H9 (cell line): ENCODE results near the gene CAB39L. TPM values are rescaled to one million over a fixed set of nuclear protein-coding genes. Genes with fewer than 3 reads are reported as not detected.

Experiments used
- DNase-seq: peaks from one replicate; pipeline ENCODE4 v3.0.0-alpha.2; 2017
- H2AFZ ChIP-seq: one replicate; pipeline ENCODE4 v1.6.1; 2013; ENCODE audit warnings: mild to moderate bottlenecking, low read length, control low read depth, moderate library complexity
- H2AK5ac ChIP-seq: 2 replicates; pipeline ENCODE4 v1.6.1; 2013; ENCODE audit warnings: low read length, control low read depth, mixed read lengths; ENCODE audit not compliant: insufficient read length
- H2BK120ac ChIP-seq: one replicate; pipeline ENCODE4 v1.6.1; 2013; ENCODE audit warnings: low read depth, mild to moderate bottlenecking, low read length, control low read depth, inconsistent platforms; ENCODE audit not compliant: poor library complexity, severe bottlenecking
- H2BK12ac ChIP-seq: 2 replicates; pipeline ENCODE4 v1.6.1; 2013; ENCODE audit warnings: low read length, control low read depth, mixed read lengths, low read depth; ENCODE audit not compliant: insufficient read length
- H2BK15ac ChIP-seq: 2 replicates; pipeline ENCODE4 v1.6.1; 2013; ENCODE audit warnings: low read depth, low read length, control low read depth
- H2BK20ac ChIP-seq: one replicate; pipeline ENCODE4 v1.6.1; 2013; ENCODE audit warnings: low read depth, mild to moderate bottlenecking, low read length, control low read depth, inconsistent platforms; ENCODE audit not compliant: poor library complexity, severe bottlenecking
- H2BK5ac ChIP-seq: 2 replicates; pipeline ENCODE4 v1.6.1; 2013; ENCODE audit warnings: low read length, control low read depth, mixed read lengths; ENCODE audit not compliant: insufficient read length
- H3K14ac ChIP-seq: 2 replicates; pipeline ENCODE4 v1.6.1; 2013; ENCODE audit warnings: low read length, control low read depth; ENCODE audit not compliant: insufficient read depth
- H3K18ac ChIP-seq: 2 replicates; pipeline ENCODE4 v1.6.1; 2013; ENCODE audit warnings: low read depth, mild to moderate bottlenecking, mixed read lengths, low read length, control low read depth; ENCODE audit not compliant: insufficient read length
- H3K23ac ChIP-seq: 2 replicates; pipeline ENCODE4 v1.6.1; 2013; ENCODE audit warnings: low read length, control low read depth, mixed read lengths, low read depth; ENCODE audit not compliant: insufficient read length
- H3K23me2 ChIP-seq: 2 replicates; pipeline ENCODE4 v1.6.1; 2013; ENCODE audit warnings: low read depth, mild to moderate bottlenecking, mixed read lengths, low read length, control low read depth; ENCODE audit not compliant: insufficient read length, poor library complexity, severe bottlenecking
- H3K27ac ChIP-seq: 2 replicates; pipeline ENCODE4 v1.5.1; 2013; ENCODE audit warnings: low read length, control low read depth, mixed read lengths, low read depth; ENCODE audit not compliant: insufficient read length
- H3K27me3 ChIP-seq: 2 replicates; pipeline ENCODE4 v1.6.1; 2013; ENCODE audit warnings: low read length, control low read depth, inconsistent platforms; ENCODE audit not compliant: insufficient read depth
- H3K4ac ChIP-seq: 2 replicates; pipeline ENCODE4 v1.6.1; 2013; ENCODE audit warnings: low read depth, mild to moderate bottlenecking, control low read depth, inconsistent platforms, low read length, moderate library complexity
- H3K4me1 ChIP-seq: 2 replicates; pipeline ENCODE4 v1.6.1; 2013; ENCODE audit warnings: low read length, control low read depth, inconsistent platforms; ENCODE audit not compliant: insufficient read depth
- H3K4me2 ChIP-seq: 2 replicates; pipeline ENCODE4 v1.6.1; 2013; ENCODE audit warnings: low read length, control low read depth, mixed read lengths; ENCODE audit not compliant: insufficient read length, insufficient read depth
- H3K56ac ChIP-seq: 2 replicates; pipeline ENCODE4 v1.6.1; 2013; ENCODE audit warnings: low read depth, mild to moderate bottlenecking, mixed read lengths, low read length, control low read depth; ENCODE audit not compliant: insufficient read length
- H3K79me1 ChIP-seq: 2 replicates; pipeline ENCODE4 v1.6.1; 2013; ENCODE audit warnings: low read depth, mild to moderate bottlenecking, moderate library complexity, low read length, control low read depth, inconsistent platforms; ENCODE audit not compliant: insufficient read depth, poor library complexity, severe bottlenecking
- H3K79me2 ChIP-seq: 2 replicates; pipeline ENCODE4 v1.6.1; 2013; ENCODE audit warnings: low read length, control low read depth, inconsistent platforms; ENCODE audit not compliant: insufficient read depth
- H3K9ac ChIP-seq: 2 replicates; pipeline ENCODE4 v1.6.1; 2013; ENCODE audit warnings: low read length, control low read depth, mixed read lengths; ENCODE audit not compliant: insufficient read length; ENCODE audit errors: extremely low read depth
- H3K9me3 ChIP-seq: one replicate; pipeline ENCODE4 v1.6.1; 2013; ENCODE audit warnings: low read depth, low read length, inconsistent platforms; ENCODE audit not compliant: control insufficient read depth
- H3T11ph ChIP-seq: one replicate; pipeline ENCODE4 v1.6.1; 2013; ENCODE audit warnings: mild to moderate bottlenecking, low read length, control low read depth, inconsistent platforms
- H4K20me1 ChIP-seq: one replicate; pipeline ENCODE4 v1.6.1; 2013; ENCODE audit not compliant: control insufficient read depth, insufficient read length, insufficient read depth
- H4K5ac ChIP-seq: 2 replicates; pipeline ENCODE4 v1.6.1; 2013; ENCODE audit warnings: low read depth, mild to moderate bottlenecking, mixed read lengths, low read length, control low read depth; ENCODE audit not compliant: insufficient read length
- H4K8ac ChIP-seq: replicated peaks from 2 replicates; pipeline ENCODE4 v1.6.1; 2013; ENCODE audit warnings: low read length, control low read depth, mixed read lengths, low read depth; ENCODE audit not compliant: insufficient read length
- H4K91ac ChIP-seq: 2 replicates; pipeline ENCODE4 v1.6.1; 2013; ENCODE audit warnings: low read depth, mild to moderate bottlenecking, moderate library complexity, mixed read lengths, low read length, control low read depth; ENCODE audit not compliant: insufficient read length
- H3K27ac Mint-ChIP-seq, 3 experiments: 2 replicates in 2 of 3; 3 replicates in 1 of 3; pipeline ENCODE4 v1.8.0; 2020 to 2021; ENCODE audit warnings: mixed read lengths in 3 of 3, mild to moderate bottlenecking in 1 of 3, moderate library complexity in 1 of 3
- H3K27me3 Mint-ChIP-seq: 2 replicates; pipeline ENCODE4 v1.8.0; 2021; ENCODE audit warnings: low read depth, mild to moderate bottlenecking, moderate library complexity, mixed read lengths
- H3K36me3 Mint-ChIP-seq, 3 experiments: 2 replicates in 2 of 3; 3 replicates in 1 of 3; pipeline ENCODE4 v1.8.0; 2020 to 2021; ENCODE audit warnings: low read depth in 3 of 3, mixed read lengths in 3 of 3; ENCODE audit not compliant: insufficient read depth in 1 of 3
- H3K4me1 Mint-ChIP-seq, 2 experiments: 2 replicates each; pipeline ENCODE4 v1.8.0; 2020; ENCODE audit warnings: mixed read lengths in 2 of 2
- H3K4me3 Mint-ChIP-seq, 2 experiments: 2 replicates in 1 of 2; 3 replicates in 1 of 2; pipeline ENCODE4 v1.8.0; 2020 to 2021; ENCODE audit warnings: mild to moderate bottlenecking in 2 of 2, mixed read lengths in 2 of 2, moderate library complexity in 1 of 2
- H3K9me3 Mint-ChIP-seq, 2 experiments: 2 replicates in 1 of 2; 3 replicates in 1 of 2; pipeline ENCODE4 v1.8.0; 2020; ENCODE audit warnings: mild to moderate bottlenecking in 2 of 2, mixed read lengths in 2 of 2, moderate library complexity in 1 of 2
- CTCF ChIP-seq: fragments of 200-600 bp; sonication (generic); conservative IDR thresholded peaks from 3 replicates; pipeline ENCODE4 v1.8.0; 2021; ENCODE audit warnings: antibody characterized with exemption, mild to moderate bottlenecking
- total RNA-seq: library from RNA; stranded (reverse); gene quantifications from 2 replicates; pipeline ENCODE4 v1.2.1, GENCODE V29; 2021

The CAB39L gene
- total RNA-seq, 1 experiment from 2014 or later: 6.0 TPM

GRCh38 chr13:49455007-49455398 lies 11.1 kb upstream of the CAB39L start:
- Histone ChIP-seq H2BK12ac (no peak overlapping the region), H3K27ac (no peak overlapping the region), H4K8ac (no peak overlapping the region), H3K9ac (no peak overlapping the region), H2BK15ac (no peak overlapping the region), H3K9me3 (no peaks in the 10 kb centered on the region), H3K14ac (no peak overlapping the region), H3K18ac (no peak overlapping the region), H3K79me2 (no peaks in the 10 kb centered on the region), H3K4me1 (no peaks in the 10 kb centered on the region), H2BK120ac (no peak overlapping the region), H4K5ac (no peak overlapping the region), H2AK5ac (no peak overlapping the region), H4K91ac (no peak overlapping the region), H2BK20ac (no peak overlapping the region), H3K4ac (no peak overlapping the region), H3T11ph (no peak overlapping the region), H3K27me3 (no peaks in the 10 kb centered on the region), H3K79me1 (no peaks in the 10 kb centered on the region), H2BK5ac (no peak overlapping the region), H2AFZ (no peak overlapping the region), H3K23ac (no peak overlapping the region), H3K23me2 (no peaks in the 10 kb centered on the region), H3K4me2 (no peak overlapping the region), H4K20me1 (no peaks in the 10 kb centered on the region), H3K56ac (no peak overlapping the region)
- DNase-seq: no peak
- no peaks in the 10 kb centered on the region for H3K27me3 Mint-ChIP-seq
- no peaks in the 10 kb centered on the region for H3K4me1 Mint-ChIP-seq
- no peaks in the 10 kb centered on the region for H3K9me3 Mint-ChIP-seq
- no peaks in the 10 kb centered on the region for H3K36me3 Mint-ChIP-seq
- no peak for TF ChIP-seq CTCF
- no peak overlapping the region for H3K27ac Mint-ChIP-seq
- no peak overlapping the region for H3K4me3 Mint-ChIP-seq
